PC-9 (cell line): ENCODE measurements around the gene UBE2V1.

Experiments used
- EZH2 ChIP-seq: fragments of 200-600 bp; sonication (generic); IDR thresholded peaks from 2 replicates; pipeline ENCODE4 v1.8.0; 2017; ENCODE audit warnings: antibody characterized with exemption, low read depth
- TF ChIP-seq, protein P1 (sequence below): fragments of 200-600 bp; sonication (generic); conservative IDR thresholded peaks from 2 replicates; pipeline ENCODE4 v1.6.1; 2017; ENCODE audit warnings: mixed run types, antibody characterized with exemption, mild to moderate bottlenecking, moderate library complexity

- TF ChIP-seq, protein P1, sequence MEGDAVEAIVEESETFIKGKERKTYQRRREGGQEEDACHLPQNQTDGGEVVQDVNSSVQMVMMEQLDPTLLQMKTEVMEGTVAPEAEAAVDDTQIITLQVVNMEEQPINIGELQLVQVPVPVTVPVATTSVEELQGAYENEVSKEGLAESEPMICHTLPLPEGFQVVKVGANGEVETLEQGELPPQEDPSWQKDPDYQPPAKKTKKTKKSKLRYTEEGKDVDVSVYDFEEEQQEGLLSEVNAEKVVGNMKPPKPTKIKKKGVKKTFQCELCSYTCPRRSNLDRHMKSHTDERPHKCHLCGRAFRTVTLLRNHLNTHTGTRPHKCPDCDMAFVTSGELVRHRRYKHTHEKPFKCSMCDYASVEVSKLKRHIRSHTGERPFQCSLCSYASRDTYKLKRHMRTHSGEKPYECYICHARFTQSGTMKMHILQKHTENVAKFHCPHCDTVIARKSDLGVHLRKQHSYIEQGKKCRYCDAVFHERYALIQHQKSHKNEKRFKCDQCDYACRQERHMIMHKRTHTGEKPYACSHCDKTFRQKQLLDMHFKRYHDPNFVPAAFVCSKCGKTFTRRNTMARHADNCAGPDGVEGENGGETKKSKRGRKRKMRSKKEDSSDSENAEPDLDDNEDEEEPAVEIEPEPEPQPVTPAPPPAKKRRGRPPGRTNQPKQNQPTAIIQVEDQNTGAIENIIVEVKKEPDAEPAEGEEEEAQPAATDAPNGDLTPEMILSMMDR, result no peak
- no peak for TF ChIP-seq EZH2
Measured at GRCh38 chr20:50044353-50044960, 68.5 kb downstream of the UBE2V1 start.
